22Rv1 (cell line): ENCODE measurements around the gene CRAMP1.

Source experiments
- H3K27ac ChIP-seq: fragments of 450-650 bp; 2 replicates; pipeline ENCODE4 v1.5.1; 2017
- CTCF ChIP-seq: fragments of 450-650 bp; IDR thresholded peaks from 2 replicates; pipeline ENCODE4 v1.5.1; 2017; ENCODE audit warnings: mild to moderate bottlenecking
- ZFX ChIP-seq: fragments of 450-650 bp; IDR thresholded peaks from 2 replicates; pipeline ENCODE4 v1.6.1; 2017; ENCODE audit warnings: antibody characterized with exemption, borderline replicate concordance

CRAMP1 gene

GRCh38 chr16:1631931-1632637, 19.9 kb downstream of the CRAMP1 start:
- no peak overlapping the region for H3K27ac ChIP-seq

GRCh38 chr16:1632638-1632970, 20.4 kb downstream of the CRAMP1 start:
- no peak overlapping the region for H3K27ac ChIP-seq
- TF ChIP-seq ZFX (no peak), CTCF (no peak)

More at GRCh38 chr16:1631931-1632637, 19.9 kb downstream of the CRAMP1 start:
- TF ChIP-seq CTCF: no peak
- TF ChIP-seq ZFX: no peak

GRCh38 chr16:1633310-1633709, 21.1 kb downstream of the CRAMP1 start:
- no peak for TF ChIP-seq CTCF
- TF ChIP-seq ZFX: no peak
- H3K27ac ChIP-seq: no peak overlapping the region

GRCh38 chr16:1634541-1634940, 22.4 kb downstream of the CRAMP1 start:
- TF ChIP-seq CTCF (no peak), ZFX (no peak)
- H3K27ac ChIP-seq: no peak overlapping the region

- no peak for TF ChIP-seq ZFX
- no peak for TF ChIP-seq CTCF
- no peak overlapping the region for H3K27ac ChIP-seq
These were observed 22.9 kb downstream of the CRAMP1 start for GRCh38 chr16:1635070-1635469.

GRCh38 chr16:1637526-1637925, 25.4 kb downstream of the CRAMP1 start:
- TF ChIP-seq CTCF: no peak

GRCh38 chr16:1638757-1639156, 26.6 kb downstream of the CRAMP1 start:
- no peak for TF ChIP-seq ZFX
- no peak for TF ChIP-seq CTCF
- H3K27ac ChIP-seq: peak overlapping the region; percentile 46

More at GRCh38 chr16:1637526-1637925, 25.4 kb downstream of the CRAMP1 start:
- no peak overlapping the region for H3K27ac ChIP-seq
